Raji (cell line): ENCODE results near the gene GNAI3.

Experiments used
- POLR2A ChIP-seq: IDR thresholded peaks from 2 replicates; pipeline ENCODE4 v1.6.1; 2011; ENCODE audit warnings: low read depth, low read length, control low read depth; ENCODE audit not compliant: insufficient read depth

Gene GNAI3

DNA sequence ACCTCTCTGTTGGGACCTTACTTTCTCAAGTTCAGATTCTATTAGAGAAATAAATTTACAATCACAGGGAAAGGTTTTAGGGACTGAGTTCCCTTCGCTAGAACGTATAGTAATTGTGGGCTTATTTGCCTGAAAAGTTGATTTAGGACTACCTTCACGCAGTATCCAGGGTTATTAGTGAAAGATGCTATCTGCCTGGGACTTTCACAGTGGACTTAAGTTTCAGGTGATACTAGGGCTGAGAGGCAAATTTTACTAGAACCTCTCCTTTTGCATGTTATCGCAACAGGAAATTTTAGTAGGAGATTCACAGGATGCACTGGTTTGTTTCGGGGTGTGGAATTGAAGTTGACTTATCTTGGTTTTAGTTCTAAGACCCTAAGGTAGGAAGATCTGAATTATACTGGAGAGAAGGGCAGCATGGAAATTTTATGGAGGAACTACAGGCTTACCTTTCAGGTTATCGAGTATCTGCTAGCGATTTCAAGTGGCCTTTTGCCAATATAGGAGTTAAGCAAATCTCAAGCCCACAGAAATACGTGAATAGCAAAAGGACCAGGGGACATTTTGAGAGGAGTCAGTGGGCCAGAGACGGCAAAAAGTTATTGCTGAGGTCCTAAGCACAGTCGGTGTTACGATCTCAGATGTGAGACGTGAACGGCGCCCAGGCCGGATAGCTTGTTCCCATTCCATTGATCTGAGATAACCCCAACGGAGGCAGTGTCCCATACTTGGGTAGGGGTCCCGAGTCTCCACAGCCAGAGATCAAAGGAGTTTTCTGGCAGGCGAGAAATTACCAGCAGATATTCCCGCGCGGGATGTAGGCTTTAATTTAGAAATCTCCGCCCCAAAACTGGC, 723 bp upstream of the GNAI3 start:
- no peak for TF ChIP-seq POLR2A

DNA sequence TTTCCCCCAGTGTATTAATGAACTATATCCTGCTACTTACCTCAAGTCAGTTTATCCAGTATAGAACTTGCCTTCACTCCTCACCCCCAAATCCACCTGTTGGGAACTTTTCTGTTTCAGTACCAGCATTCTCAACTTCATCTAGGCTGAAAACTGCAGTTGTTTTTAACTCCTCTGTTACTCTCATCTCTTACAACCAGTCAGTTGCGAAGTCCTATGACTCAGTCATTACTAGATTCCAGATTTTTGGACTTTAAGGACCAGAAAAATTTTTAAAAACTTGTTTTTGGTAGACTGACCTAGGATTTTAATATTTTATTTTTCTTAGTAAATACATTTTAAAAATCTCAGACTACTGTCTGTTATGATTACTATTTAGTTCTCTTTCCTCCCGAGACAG, 8.1 kb downstream of the GNAI3 start:
- no peak for TF ChIP-seq POLR2A

DNA sequence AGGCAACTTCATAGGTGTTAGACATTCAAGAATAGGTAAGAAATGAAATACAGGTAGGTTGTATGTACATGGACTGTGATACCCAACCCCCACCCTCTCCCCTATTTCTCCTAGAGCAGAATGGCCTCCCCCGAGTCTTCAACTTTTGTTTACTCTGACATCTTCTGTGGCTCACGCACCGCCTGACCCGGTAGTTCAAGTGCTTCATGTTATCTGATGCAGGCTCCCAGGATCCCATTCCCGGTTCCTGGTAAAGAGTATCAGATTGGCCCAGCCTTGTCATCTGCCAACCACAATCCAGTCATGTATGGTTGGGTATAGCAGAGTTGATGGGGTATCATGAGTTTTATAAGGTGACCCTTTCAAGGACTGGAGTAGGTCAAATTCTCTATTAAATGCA, 9.1 kb downstream of the GNAI3 start:
- TF ChIP-seq POLR2A, result no peak

DNA sequence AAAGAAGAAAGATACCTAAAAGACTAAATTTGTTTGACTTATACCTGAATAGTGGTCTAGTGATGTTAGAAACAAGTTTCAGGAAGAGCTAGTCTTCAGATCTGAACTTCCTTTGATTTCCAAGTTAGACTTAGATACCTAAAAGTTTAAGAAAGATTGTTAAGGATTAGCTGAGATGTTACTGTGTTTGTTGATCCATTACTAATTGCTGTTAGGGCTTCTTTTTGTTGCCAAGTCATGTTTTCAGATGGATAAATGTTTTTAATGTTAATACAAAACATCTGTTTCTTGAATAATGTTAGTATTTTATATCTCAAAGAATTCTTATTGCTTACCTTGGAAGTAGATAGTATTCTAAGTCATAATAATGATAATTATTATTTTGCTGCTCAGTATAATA, 11.6 kb downstream of the GNAI3 start:
- no peak for TF ChIP-seq POLR2A

DNA sequence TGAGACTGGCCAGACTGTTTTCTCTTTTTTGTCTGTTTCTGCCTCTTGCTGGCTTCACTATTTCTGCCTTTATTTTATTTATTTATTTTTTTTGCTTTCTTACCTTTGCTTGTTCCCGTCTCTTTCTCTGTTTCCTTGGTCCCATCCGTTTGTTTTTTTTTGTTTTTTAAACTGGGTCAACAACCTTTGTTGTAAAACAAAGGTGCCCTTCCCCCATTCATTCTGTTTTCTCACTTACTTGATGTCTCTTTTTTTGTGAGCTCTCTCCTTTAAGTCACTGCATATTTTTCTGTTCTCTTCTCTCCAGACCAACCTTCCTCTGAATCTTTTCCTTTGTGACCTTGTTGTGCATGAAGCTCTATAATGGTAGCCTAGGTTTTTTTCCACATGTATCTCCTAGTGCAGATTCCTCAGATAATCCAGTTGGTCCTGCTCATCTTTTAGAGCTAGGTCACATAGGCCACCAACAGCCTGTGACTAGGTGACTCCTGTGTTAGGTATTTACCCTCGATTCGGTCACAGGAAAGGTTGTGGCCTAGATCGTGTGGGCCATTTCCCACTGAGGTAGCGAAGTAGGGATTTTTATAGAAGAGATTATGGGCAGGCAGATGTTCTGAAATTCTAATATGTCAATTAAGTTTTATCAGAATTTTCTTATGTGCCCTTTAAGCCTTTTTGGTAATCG, 15.9 kb downstream of the GNAI3 start:
- no peak for TF ChIP-seq POLR2A

DNA sequence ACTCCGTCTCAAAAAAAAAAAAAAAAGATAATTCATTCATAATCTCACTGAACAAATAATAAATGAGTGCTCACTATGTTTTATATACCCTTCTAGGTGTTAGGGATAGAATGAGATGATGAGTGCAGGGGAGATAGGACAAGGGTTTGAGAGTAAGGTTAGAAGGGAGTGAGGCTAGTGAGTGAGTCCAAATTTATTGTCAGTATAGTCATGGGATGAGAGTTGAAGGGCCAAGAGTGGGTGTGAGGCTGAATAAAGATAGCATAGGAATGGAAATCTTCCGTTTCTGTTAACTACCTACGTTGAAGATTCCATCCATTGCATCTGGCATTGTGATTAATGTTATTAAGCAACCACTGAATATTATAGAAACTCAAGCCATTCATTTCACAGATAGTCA, 16.8 kb downstream of the GNAI3 start:
- no peak for TF ChIP-seq POLR2A

DNA sequence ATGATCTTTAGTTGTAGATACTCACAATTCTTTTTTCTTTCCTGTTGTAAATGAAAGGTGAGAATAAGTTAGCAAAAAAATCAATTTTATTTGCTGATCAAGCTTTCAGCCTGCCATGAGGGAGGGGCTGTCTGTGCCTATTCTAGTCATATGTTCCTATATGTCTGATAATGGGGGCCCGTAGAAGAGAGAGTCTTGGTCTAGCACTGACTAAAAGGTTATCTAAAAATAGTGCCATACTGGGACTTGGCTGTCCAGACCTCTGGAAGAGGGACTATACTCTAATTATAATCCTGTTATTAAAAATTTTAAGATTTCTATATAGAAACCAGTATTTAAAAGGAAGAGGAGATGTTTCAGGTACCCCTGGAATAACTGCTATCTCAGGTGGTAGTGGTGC, 18.6 kb downstream of the GNAI3 start:
- no peak for TF ChIP-seq POLR2A

DNA sequence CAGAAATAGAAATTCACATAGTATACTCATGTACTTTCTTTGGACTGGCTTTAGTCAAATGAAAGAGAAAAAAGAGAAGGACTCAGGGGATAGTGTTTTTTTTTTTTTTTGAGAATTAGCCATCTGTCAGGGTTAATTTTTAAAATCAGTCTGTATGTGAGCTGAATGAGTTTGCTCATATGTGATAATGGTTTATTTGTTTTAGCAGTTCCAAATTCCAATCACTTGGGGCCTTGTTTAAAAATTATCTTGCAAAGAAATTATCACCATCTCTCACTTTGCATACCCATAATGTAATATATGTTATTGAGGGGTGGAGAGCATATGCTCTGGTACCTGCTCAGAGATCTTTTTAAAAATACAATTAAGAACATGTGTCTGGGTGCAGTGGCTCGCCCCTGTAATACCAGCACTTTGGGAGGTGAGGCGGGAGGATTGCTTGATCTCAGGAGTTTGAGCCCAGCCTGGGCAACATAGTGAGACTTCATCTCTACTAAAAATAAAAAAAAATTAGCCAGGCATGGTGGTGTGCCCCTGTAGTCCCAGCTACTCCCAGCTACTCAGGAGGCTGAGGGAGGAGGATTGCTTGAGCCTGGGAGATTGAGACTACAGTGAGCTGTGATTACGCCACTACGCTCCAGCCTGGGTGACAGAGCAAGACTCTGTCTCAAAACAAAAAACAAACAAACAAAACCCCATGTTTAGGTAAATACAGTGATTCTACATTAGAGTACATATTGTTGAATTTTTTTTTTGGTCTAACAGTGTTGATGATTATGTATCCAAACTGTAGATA, 19.7 kb downstream of the GNAI3 start:
- TF ChIP-seq POLR2A, result no peak

DNA sequence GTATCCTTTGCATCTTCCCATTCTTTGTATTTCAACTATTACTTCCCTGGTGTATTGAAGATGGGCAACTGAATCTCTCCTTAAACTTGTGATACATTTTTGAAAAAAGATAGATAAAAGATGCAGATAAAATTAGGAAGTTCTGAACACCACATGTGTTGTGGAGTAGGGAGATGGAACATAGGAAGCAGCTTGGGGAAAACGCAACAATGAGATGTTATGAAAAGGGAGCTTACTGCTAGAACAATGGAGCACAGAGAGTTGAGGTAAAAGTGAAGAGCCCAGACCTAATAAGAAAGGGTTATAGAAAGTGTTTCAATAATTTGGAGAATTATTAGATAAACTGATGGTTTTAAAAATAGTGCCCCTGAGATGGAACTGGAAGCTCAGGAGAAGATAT, 20.9 kb downstream of the GNAI3 start:
- no peak for TF ChIP-seq POLR2A

DNA sequence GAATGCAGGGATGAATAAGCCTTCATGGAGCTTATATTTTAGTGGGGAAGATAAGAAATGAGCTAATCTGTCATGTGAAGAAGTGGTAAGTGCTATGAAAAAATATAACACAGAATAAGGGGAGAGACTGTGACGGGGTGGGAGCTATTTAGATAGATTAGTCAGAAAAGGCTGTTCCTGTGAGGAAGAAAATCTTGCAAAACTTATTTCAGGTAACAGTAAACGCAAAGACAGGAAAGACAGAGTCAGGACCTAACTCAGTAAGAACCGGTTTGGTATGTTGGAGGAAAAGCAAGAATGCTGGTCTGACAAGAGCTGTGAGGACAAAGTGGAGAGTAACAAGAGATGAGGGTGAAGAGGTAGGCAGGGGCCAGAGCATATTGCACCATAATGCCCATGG, 22.0 kb downstream of the GNAI3 start:
- no peak for TF ChIP-seq POLR2A

DNA sequence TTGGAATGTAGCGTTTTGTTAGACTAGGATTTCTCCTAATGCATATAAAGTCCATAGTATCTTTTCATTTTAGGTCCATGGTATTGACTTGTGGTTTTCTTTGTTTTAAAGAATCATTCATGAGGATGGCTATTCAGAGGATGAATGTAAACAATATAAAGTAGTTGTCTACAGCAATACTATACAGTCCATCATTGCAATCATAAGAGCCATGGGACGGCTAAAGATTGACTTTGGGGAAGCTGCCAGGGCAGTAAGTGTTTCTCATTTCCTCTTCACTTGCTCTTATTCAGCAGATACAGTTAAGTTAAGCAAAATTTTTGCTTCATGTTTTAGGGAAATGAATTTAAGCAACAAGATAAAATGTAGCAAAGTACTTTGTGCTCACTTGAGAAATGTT, 25.4 kb downstream of the GNAI3 start:
- no peak for TF ChIP-seq POLR2A

DNA sequence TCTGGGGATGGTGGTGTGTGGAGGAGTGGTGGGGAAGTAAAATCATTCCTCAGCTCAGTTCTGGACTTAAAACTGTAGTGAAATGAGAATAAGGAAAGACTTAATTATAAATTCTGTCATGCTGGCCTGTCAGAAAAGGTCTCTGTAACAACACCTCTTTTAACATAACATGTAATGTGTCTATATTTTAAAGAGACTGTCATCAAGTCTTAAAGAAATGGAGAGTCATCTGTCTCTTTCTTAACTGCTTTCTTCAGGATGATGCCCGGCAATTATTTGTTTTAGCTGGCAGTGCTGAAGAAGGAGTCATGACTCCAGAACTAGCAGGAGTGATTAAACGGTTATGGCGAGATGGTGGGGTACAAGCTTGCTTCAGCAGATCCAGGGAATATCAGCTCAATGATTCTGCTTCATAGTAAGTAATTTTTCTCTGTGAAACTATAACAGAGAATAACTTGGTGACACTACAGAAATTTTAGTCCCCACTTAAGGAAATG, 30.6 kb downstream of the GNAI3 start:
- no peak for TF ChIP-seq POLR2A

DNA sequence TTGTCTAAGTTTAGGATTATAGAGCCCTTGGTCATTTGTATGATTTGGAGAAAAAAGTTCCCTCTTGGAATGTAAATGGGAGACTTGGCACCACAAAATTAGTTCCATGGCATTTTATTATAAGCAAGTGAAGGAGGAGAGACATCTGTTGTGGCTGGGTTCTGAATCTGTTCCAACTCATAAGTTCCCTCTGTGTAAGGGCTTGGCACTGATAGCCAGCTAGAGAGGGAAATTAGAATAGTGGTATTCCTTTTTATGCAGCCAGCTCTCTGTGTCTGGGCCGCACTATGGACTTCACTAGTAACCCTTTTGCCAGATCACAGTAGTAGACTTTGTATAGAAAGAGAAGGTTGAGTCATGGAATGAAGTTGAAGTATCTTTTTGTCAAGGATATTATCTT, 31.1 kb downstream of the GNAI3 start:
- TF ChIP-seq POLR2A, result no peak

DNA sequence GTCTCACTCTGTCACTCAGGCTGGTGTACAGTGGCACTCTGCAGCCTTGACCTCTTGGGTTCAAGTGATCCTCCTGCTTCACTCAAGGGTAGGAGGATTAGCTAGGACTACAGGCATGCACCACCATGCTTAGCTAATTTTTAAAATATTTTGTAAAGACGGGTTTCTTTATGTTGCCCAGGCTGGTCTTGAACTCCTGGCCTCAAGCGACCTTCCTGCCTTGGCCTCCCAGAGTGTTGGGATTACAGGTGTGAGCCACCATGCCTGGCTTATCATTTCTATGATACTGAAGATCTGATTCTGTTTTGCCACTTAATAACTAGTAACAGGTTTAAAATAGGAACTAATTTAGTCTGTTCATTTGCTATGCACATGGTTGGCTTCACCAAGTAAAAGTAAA, 33.6 kb downstream of the GNAI3 start:
- TF ChIP-seq POLR2A, result no peak

DNA sequence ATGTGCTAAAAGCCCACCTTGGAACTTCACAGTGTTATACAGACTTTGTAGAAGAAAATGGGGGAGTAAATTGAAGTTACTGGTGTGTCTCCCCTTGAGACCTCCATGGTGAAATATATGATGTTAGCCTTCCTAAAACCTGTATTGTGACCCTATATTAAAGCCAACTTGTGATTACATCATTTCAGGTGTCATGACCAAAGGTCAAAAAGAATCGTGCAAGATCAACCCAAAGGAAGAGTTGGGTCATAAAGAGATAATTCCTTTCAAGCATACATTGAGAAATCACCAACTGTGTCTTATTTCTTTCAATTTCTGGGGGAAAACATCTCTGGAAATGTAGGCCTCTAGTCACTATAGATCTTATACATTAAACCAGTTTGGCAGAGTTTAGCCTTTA, 36.4 kb downstream of the GNAI3 start:
- no peak for TF ChIP-seq POLR2A

DNA sequence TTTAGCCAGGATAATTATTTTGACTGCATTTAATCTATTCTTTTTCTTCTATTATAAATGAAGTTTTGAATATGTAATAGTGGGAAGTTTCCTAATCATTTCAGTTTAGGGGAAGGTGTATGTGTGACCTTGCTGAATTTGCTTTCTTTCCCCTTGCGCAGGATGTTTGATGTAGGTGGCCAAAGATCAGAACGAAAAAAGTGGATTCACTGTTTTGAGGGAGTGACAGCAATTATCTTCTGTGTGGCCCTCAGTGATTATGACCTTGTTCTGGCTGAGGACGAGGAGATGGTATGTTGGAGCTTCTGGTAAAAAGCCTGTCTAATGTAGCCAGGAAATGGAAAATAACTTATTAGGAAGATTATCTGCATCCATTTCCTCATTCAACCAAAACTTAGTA, 37.6 kb downstream of the GNAI3 start:
- no peak for TF ChIP-seq POLR2A

DNA sequence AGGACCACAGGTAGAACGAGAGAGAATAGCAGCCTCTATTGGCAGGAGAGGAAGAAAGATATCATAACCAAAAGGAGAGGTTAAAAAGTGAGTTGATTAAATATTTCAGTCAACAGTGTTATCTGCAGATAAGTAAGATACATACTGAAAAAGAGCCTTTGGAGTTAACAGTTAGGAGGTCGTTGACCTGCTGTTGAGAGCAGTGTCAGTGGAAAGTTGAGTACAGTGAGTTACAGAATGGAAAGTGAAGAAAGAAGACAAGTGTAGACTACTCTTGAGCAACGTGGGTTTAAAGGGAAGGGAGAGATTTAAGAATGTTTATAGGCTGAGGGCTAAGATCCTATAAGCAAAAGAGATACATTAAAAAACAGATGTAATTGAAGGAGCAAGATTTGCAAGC, 40.8 kb downstream of the GNAI3 start:
- no peak for TF ChIP-seq POLR2A
